Measurements from ENCODE around the gene SLC11A2.
"Not testable (repeated sequence)": the region's sequence is repeated elsewhere in the genome, so short reads cannot be mapped to it uniquely, and the experiment has no call there.

The SLC11A2 gene

DNA sequence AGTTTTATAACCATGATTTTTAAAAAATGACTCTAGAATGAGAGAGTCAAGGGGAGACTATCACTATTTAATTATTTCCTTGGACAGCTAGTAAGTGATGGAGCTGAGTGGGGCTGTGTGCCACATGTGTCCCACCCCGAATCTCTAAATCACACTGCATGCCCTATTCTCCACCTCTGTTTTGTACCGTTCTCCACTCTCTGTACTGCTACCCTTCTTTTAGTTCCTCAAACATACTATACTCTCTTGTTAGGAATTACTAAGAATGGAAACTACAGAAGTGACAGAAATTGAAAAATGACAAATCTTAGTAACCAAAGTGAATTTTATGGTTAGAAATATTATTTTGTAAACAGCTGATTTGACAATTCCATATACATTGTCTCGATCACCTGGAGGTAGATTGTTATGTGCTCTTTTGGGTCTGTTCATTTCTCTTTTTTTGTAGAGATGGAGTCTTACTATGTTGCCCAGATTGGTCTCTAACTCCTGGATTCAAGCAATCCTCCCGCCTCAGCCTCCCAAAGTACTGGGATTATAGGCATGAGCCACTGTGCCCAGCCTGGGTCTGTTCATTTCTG lies 35.9 kb downstream of the SLC11A2 start:
- DNase-seq (ENCODE audit: low read depth in 2 of 2) = no peak

DNA sequence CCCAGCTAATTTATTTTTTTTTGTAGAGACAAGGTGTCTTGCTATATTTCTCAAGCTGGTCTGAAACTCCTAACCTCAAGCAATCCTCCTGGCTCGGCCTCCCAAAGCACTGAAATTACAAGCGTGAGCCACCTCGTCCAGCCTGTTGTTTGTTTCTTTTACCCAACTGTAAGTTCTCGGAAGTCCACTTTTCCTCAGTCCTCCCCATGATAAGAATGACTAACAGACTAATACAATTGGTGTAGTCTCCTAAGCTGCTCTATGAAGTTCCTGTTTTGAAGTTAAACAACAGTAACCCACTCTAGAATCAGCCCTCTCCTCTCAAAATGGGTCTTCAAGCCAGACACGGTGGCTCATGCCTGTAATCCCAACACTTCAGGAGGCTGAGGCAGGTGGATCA lies 37.3 kb downstream of the SLC11A2 start:
- DNase-seq (ENCODE audit: low read depth in 2 of 2) = no peak

DNA sequence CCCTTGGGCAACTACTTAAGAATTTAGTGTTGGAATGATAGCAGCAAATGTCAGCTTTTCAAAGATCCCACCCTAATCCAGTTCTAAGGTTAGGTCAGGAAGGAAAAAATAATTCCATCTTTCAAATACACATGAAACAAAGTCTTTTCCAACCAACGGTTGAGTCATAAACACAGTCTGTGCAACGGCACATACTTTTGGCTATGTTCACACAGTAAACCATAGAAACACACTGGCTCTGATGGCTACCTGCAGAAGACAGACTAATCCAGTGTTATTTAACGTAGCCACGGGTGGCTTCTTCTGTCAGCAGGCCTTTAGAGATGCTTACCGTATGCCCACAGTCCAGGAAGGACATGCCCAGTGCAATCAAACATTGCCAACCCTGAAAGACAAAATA lies 38.1 kb downstream of the SLC11A2 start:
- no peak for DNase-seq (ENCODE audit: low read depth in 2 of 2)

DNA sequence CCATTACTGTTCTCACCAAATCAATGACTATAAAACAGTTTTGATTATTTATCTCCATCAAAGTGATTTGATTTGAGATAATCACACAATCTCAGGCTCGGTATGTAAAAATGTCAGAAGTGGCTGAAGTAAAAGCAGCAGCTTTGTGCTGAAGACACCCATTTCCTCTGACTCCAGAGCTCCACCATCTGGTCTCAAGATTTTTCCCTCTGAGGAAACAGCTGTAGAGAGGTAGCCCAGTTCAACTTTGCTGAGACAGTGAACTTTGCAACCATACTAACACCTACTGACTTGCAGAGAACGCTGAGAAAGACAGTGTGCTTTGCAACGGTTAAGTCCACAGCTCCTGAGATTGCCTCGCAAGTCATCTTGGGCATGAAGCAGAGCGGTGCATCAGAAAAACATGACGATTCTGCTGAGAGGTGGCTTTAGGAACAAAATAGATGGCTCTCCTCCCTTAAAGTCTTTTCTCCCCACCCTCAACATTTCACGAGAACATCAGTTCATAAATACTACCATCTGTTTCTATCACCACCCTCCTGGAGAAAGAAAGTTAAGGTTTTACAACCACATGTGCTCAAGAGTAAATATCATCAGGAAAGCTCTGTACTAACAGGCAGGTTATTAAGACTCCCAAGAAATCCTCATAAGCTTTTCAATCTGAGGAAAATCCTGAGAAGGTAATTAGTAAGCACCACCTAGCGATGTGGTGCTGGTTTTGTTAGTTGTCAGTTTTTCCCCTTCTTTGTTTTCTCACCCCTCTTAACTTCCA lies 39.0 kb downstream of the SLC11A2 start:
- no peak for DNase-seq (ENCODE audit: low read depth in 2 of 2)

DNA sequence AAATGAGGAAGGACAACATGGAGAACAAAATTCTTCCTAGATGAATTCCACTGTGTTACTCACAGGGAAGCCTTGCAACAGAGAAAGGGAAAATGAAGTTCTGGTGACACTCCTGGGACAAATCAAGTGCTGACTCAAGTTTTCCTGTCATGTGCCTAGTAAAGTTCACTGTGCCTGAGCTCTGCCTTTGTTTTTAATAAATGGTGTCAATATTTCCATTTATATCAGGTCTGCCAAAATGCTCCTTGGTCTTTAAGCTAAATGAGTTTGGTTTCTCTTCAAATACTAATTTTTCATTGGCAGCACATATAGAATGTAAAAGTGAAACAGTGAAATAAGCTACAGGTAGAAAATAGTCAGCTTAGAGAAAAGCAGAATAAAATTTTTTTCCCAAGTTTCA lies 40.9 kb downstream of the SLC11A2 start:
- DNase-seq (ENCODE audit: low read depth in 2 of 2) = no peak

DNA sequence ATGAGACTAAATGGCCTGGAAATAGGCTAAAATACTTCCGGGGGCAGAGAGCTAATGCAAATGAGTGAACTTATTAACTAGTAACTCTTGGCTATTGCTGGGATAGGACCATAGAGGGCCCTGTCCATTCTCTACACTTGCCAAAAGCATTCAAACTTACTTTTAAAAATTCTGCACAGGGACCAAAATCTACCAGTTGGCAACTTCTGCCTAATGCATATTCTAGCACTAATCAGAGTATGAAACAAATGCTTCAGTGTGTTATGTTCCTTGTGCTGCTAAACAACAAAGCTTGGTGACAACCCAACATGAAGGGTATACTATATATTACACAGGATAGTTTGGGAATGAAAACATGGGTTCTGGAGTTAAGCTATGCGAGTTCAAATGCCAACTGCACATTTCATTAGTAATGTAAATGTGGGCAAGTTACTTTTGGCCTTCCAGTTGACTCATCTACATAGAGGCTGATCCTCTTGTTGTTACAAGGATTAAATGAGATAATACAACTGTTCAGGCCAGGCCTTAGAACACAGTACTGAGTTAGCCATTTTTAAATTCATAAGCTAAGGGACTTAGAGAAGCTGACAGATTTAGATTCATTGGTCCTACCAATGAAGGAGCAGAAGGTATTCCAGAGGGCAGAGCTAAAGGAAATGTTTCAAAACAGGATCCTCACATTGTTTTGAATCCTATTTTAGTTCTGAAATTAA lies 41.4 kb downstream of the SLC11A2 start:
- DNase-seq (ENCODE audit: low read depth in 2 of 2) = no peak

DNA sequence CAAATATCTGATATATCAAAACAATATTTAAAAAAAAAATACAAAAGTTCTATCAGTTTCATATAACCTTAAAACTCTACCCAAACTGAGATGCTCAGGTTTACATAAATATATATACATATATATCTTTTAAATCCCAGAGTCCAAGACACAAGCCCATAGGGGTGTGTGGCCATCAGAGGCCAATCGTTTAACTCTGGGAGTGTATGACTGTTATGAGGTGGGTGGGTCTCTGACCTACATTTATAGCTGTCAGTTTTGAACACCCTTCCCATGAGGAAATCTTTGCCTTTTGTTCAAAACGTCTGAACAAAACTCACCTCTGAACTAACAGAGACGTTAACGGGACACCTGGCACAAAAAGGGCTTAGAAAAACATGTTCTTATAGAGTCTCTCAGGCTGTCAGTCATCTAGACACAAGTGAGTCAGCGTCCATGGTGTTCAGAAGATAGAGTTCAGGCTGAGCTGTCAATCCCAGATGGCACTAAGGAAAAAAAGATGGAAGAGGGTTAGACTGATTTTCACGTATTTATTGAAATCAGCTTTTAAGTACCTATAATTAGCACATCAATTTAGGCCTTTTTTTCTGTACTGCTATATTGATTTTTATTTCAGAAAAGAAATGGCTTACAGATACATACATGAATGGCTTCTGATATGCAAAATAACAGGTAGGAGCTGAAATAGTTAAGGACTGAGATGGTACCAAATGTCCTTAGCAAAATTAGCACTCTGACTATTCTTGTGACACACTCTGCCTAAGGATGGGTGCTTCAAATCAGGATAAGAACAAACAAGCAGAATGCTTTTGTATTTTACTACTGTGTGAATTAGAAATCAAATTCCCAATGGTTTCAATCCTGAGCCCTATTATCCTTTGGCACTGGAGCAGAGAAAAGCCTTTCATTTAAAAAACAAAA lies 44.6 kb downstream of the SLC11A2 start:
- DNase-seq (ENCODE audit: low read depth in 2 of 2) = no peak

DNA sequence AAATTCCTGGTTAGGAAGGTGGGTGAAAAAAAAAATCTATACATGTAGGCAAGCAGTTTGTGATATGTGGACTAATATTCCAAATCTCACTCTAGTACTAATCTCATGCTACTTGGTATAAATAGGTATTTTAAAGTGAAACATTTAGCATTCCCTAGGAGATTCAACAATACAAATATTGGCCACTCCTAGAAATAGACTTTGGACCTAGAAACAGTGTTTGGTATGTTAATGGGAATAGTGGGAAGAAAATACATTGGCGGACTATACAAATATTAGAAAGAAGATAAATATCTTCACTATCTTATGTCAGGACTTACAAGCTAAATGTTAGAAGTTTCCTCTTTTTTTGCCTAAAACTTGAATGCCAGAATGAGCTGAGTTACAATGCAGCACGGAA lies 45.6 kb downstream of the SLC11A2 start:
- DNase-seq (ENCODE audit: low read depth in 2 of 2) = no peak

DNA sequence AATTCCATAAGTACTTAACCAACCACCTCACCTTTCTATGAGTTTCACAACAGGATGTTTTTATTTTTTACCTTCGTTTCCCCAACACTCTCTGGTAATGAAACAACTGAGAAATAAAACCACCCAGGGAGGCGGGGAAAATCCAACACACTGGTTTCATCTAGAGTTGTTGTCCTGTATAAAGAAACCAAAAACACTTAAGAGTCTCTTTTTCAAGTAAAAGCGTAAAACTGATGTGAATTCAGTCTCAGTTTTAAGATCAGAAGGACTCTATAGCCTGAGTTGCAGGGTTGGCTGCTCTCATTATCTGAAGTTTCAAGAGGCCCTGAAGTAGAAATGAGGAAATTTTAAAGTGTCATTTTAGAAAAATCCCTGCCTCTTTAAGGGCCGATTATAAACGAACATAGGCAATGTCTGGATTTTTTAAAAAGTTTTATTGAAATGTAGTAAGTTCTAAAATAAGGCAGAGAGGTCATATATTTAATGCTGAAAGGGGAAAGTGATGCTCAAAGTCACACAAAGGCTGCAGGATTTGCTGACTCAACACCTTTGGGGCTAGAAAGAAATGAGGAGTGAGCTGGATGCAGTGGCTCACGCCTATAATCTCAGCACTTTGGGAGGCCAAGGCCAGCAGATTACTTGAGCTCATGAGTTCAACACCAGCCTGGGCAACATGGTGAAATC lies 46.7 kb downstream of the SLC11A2 start:
- no peak for DNase-seq (ENCODE audit: low read depth in 2 of 2)

DNA sequence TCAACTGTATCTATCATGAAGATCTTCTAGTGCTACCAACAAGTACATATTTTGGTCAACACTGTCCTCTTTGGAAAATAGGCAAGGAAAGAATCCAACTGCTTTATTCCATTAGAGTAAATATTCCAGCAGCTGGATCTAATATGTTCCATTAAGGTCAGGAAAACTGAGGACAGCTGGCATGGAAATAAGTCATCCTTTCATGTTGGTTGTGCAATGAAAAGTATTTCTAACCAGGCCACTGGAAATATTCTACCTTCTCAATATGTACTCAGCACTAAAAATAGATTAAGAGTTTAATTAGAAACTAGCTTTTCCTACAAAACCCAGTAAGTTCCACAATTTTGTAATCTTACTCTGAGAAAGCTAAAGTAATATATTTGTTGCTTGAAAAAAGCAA lies 54.2 kb downstream of the SLC11A2 start:
- DNase-seq (ENCODE audit: low read depth in 2 of 2) = no peak

DNA sequence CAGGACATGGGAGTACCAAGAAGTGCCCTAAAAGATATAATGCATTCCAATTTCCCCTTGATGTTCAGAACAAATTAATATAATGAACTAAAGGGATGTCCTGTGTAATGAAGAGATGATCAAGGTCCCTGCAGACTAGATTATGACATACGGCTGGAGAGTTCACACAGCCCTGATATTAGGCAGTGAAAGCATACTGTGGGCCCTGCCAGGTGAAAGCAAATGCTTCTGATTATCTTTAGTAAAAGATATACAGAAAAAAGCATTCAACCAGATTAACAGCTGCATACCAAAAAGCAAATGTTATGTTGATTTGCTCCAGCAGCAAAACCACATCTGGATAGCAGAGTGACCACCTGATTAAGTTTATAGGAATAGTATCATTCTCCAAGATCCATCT lies 61.8 kb downstream of the SLC11A2 start:
- DNase-seq (ENCODE audit: low read depth in 2 of 2) = no peak

DNA sequence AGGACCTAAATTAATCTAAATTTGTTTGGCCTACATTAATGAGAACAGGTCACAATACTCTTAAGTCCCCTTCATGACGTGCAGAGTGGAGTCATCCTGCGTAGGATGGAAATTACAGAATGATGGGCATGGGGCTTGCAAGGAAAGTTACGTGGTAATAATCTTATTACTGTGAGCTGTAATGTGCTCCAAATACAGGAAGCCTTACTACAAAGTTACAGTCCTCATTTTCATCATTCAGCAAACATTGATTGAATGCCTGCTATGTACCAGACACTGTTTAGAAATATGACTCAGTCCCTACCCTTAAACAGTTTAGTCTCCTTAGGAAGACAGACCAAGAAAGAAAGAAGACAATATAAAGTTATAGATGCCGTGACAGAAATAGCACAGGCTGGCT lies 64.5 kb downstream of the SLC11A2 start:
- no peak for DNase-seq (ENCODE audit: low read depth in 2 of 2)

DNA sequence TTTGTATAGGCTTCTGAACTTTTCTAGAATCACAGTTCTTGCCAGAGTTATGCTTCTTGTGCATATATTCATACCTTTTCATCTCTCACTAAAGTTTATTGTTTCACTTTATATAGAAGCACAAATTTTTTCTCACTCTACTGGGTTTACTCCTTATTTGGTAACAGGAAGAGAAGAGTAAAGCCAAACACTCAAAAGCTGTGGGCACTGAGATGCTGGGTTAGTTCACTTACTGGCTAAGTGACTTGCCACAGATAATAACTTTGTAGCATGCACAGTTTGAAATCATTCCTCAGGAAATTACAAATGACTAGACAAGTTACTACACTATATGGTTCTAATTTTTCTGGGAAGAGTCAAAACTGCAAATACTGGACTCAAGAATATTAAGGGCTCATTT lies 66.1 kb downstream of the SLC11A2 start:
- no peak for DNase-seq (ENCODE audit: low read depth in 2 of 2)

DNA sequence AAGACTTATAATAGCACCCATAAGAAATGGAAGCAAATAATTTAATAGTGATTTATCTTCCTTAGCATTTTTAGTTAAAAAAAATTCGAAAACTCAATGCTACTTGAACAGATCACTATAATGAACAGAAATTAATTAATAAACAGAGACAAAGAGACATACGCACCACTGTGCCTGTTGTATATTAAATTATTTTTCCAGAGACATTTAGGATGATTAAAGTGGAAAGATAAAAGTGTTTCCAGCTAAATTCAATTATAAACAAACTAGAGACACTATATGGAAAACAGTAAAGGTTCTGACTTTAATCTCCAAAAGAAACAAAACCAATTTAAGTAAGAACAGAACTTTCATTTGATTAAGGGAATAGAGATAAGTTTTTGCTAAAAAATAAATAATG lies 70.5 kb downstream of the SLC11A2 start:
- DNase-seq (ENCODE audit: low read depth in 2 of 2) = no peak

DNA sequence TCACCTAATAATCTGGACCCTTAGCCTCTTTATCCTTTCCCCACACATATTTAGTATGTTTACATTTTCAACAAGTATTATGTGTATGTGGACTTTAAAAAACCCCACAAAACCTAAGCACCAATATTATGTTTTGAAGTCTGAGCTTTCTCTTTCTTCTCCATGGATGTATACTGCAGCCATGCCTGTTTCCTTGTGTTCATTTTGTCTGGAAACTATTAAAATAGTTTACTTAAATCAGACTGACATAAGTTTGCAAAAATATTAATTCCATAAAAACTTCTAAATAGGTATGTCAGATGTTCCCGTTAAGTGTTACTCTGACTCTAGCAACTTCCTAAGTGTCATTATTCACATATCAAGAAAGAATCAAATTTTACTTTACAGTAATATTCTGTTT lies 70.9 kb downstream of the SLC11A2 start:
- DNase-seq (ENCODE audit: low read depth in 2 of 2) = no peak

DNA sequence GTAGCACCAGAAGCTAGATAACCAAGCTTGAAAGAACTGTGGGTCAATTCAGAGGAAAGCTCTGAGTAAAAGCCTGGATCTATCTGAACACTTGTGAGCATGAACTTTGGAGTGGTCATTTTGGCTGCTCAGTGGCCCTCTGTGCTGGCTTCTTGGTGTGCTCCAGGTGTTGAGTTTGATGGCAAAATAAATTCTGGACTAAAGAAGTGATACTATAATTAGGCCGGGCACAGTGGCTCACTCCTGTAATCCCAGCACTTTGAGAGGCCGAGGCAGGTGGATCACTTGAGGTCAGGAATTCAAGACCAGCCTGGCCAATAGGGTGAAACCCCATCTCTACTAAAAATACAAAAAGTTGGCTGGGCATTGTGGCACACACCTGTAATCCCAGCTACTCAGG lies 71.4 kb downstream of the SLC11A2 start:
- not testable (repeated sequence) for DNase-seq (ENCODE audit: low read depth in 2 of 2)

DNA sequence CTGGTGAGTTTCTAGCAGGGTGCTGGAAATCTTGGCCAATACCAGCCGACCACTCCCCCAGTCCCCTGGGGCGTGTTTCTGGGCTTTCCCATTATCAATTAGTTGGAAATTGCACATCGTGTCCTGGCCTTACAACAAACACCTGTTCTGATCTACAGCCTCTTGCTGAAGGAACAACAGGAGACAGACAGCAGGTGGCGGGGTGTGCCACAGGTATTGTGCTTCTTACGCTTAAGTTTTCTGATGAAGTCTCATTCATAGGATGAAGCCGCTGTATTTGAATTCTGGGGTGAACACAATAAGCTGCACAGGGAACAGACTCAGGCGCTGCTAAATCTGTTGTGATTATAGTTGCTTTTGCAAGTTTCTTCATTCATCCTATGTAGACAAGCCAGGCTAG lies 73.1 kb downstream of the SLC11A2 start:
- no peak for DNase-seq (ENCODE audit: low read depth in 2 of 2)

DNA sequence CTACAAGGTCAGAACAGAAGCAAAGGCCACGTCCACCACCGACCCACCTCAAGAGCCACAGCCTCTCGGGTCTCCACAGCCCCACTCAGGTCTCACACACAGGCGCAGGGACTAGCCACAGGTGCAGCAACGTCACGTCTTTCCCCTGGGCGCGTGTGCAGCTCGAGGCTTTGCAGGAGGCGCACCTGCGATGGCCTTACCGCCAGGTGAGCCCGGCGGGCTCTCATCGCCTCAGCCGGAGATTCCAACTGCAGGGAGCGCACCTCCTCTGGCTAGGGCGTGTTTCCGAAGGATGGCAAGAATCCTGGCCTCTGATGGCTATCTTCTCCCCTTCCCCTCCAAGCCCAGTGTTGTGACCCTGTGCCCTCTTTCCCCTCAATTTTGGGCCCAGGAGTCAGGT lies 73.7 kb downstream of the SLC11A2 start, which contains the start of gene HIGD1C:
HIGD1C (plus strand) TSS at position 35 of the 400 bp plus-strand sequence. CDS start 1,455 bp downstream, outside the sequence.
- no peak for DNase-seq (ENCODE audit: low read depth in 2 of 2)

DNA sequence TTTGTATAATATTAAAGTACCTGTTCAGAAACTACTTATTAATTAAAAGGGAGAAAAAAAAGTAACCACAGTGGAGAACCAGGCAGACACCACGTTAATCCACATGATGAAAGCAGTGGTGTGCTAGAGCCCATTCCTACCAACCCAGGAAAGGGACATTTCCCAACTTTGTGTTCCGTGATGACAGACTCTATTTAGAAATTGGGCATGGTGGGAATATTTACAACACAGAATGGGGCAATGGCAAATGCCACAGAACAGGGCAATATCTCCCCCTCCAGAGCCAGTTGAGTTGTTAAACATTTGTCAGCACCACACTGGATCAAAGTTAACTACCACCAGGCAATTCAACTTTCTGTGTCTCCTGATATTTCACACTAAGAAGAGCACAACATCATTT lies 75.1 kb downstream of the SLC11A2 start:
- DNase-seq (ENCODE audit: low read depth in 2 of 2) = no peak

DNA sequence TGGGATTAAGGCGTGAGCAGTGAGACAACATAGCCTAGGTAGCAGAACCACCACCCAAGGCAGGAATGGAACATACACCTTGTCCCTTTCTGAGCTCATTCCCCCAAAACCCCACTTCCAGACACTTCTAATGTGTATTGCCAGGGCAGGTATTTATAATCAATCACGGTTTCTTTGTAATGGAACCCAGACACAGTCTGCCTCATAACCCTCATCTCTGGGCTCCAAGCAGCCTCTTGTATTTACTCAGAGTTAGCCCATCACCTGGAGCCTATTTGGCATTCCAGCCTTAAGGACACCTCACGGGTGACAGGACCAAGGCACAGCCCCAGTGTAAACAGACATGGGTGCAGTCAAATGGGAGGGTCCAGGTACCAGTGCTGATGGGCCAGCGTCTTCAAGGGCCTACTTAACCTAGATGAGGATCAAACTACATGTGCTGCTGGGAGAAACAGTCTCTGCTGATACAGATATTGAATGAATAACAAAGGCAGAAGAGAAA lies 76.3 kb downstream of the SLC11A2 start:
- DNase-seq (ENCODE audit: low read depth in 2 of 2) = no peak

DNA sequence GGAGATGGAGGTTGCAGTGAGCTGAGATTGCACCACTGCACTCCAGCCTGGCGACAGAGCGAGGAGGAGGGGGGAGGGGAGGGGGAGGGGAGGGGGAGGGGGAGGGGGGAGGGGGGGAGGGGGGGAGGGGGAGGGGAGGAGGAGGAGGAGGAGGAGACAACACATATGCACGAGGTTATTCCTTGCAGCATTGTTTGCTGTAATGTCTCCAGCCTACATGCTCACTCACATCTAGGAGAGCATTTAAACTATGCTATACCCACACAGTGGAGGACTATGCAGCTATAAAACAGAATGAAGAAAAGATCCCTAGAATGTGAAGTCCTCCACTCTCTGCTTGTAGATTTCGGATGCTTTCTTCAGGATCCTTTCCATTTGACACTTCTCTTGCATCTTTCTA lies 77.4 kb downstream of the SLC11A2 start:
- no peak for DNase-seq (ENCODE audit: low read depth in 2 of 2)
